GM10847 (cell line): ENCODE measurements around the gene DLG2.

Source experiments
- POLR2A ChIP-seq: IDR thresholded peaks from 2 replicates; pipeline ENCODE4 v1.6.1; 2011; ENCODE audit not compliant: insufficient read length; ENCODE audit errors: extremely low read depth

DLG2 gene

GRCh38 chr11:84660257-84660977 is 966.7 kb downstream of the DLG2 start:
- TF ChIP-seq POLR2A, result no peak

- TF ChIP-seq POLR2A, result no peak
Observed at GRCh38 chr11:84655712-84656111, 971.4 kb downstream of the DLG2 start.

GRCh38 chr11:84648471-84648870 is 978.7 kb downstream of the DLG2 start:
- TF ChIP-seq POLR2A, result no peak

GRCh38 chr11:84645988-84646694 is 981.0 kb downstream of the DLG2 start:
- TF ChIP-seq POLR2A, result no peak

GRCh38 chr11:84642500-84642899 is 984.6 kb downstream of the DLG2 start:
- no peak for TF ChIP-seq POLR2A

- TF ChIP-seq POLR2A, result no peak
Observed at GRCh38 chr11:84634309-84634708, 992.8 kb downstream of the DLG2 start.

- TF ChIP-seq POLR2A, result no peak
Observed at GRCh38 chr11:84628871-84629620, 998.1 kb downstream of the DLG2 start.

- no peak for TF ChIP-seq POLR2A
Observed at GRCh38 chr11:84626256-84626655, 1000.9 kb downstream of the DLG2 start.

GRCh38 chr11:84612645-84613044 is 1014.5 kb downstream of the DLG2 start:
- no peak for TF ChIP-seq POLR2A

GRCh38 chr11:84608837-84609196 is 1018.3 kb downstream of the DLG2 start:
- no peak for TF ChIP-seq POLR2A

GRCh38 chr11:84607975-84608836 is 1018.9 kb downstream of the DLG2 start:
- no peak for TF ChIP-seq POLR2A

- TF ChIP-seq POLR2A, result no peak
Observed at GRCh38 chr11:84594602-84595001, 1032.5 kb downstream of the DLG2 start.

GRCh38 chr11:84590106-84590505 is 1037.0 kb downstream of the DLG2 start:
- no peak for TF ChIP-seq POLR2A

- TF ChIP-seq POLR2A, result no peak
Observed at GRCh38 chr11:84588131-84588829, 1038.9 kb downstream of the DLG2 start.
